Upper lobe of left lung (tissue), 4 donors: ENCODE measurements around the gene SLC25A6.

Experiments used
- EP300 ChIP-seq, 4 donors: sonication (generic); formaldehyde crosslinking; IDR thresholded peaks; one replicate each; pipeline ENCODE4 v1.5.1; 2017; ENCODE audit warnings: antibody characterized with exemption in 4 of 4, control low read depth in 2 of 4
- POLR2A ChIP-seq, 4 donors: fragments of 450-650 bp; IDR thresholded peaks; one replicate each; pipeline ENCODE4 v1.5.1; 2016 to 2017; ENCODE audit warnings: antibody characterized with exemption in 4 of 4, mild to moderate bottlenecking in 2 of 4
- POLR2AphosphoS5 ChIP-seq, 2 donors: sonication (generic); formaldehyde crosslinking; IDR thresholded peaks; one replicate each; pipeline ENCODE4 v1.5.1; 2017; ENCODE audit warnings: antibody characterized with exemption in 2 of 2
- TF ChIP-seq, protein P1 (sequence below), 6 experiments: fragments of 450-650 bp in 4 of 6; fragments of 200-600 bp in 2 of 6; sonication (generic) in 2 of 6; IDR thresholded peaks; one replicate each; pipeline ENCODE4 v1.5.1; 2016 to 2019; ENCODE audit warnings: antibody characterized with exemption in 6 of 6

DNA sequence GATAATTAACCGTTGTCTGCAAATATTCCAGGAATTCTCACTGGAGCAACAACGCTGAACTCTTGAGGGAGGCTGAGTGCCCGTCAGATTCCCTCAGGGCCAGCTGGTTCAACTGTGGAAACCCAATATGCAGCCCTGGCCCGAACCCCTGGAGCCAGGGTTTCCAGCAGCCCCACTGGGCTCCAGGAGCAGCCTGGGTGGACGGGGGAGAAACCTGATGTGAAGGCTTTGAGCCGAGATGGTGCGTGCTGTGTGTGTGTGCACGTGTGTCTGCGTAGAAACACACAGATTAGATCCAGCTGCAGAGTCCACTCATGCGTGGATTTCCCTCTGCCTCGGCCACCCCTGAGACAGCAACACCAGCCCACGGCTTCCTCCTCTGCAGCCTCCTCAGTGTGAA is 19.4 kb upstream of the SLC25A6 start:
- TF ChIP-seq, protein P1, sequence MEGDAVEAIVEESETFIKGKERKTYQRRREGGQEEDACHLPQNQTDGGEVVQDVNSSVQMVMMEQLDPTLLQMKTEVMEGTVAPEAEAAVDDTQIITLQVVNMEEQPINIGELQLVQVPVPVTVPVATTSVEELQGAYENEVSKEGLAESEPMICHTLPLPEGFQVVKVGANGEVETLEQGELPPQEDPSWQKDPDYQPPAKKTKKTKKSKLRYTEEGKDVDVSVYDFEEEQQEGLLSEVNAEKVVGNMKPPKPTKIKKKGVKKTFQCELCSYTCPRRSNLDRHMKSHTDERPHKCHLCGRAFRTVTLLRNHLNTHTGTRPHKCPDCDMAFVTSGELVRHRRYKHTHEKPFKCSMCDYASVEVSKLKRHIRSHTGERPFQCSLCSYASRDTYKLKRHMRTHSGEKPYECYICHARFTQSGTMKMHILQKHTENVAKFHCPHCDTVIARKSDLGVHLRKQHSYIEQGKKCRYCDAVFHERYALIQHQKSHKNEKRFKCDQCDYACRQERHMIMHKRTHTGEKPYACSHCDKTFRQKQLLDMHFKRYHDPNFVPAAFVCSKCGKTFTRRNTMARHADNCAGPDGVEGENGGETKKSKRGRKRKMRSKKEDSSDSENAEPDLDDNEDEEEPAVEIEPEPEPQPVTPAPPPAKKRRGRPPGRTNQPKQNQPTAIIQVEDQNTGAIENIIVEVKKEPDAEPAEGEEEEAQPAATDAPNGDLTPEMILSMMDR (IDR thresholded peaks at IDR 0.05) = no peak
- no peak for TF ChIP-seq POLR2A (IDR thresholded peaks at IDR 0.05)
- no peak for TF ChIP-seq EP300 (IDR thresholded peaks at IDR 0.05)
- no peak for TF ChIP-seq POLR2AphosphoS5 (IDR thresholded peaks at IDR 0.05)
